ENCODE measurements around the gene CEP170. TPM values are rescaled to one million over a fixed set of nuclear protein-coding genes. Genes with fewer than 3 reads are reported as not detected.

CEP170 gene
- total RNA-seq, 4 donors from 2014 or later: 6.0 to 92.4 (median 13.8) TPM

Small RNA genes lying within 50 kb of the gene (small RNA-seq; reads per million reads assigned to genes)
- gene RNU6-747P: 0 reads per million in 2 donors

Other genes starting within 250 kb of the CEP170 start
- gene SDCCAG8, start 760 bp upstream of the CEP170 start, total RNA-seq: 100 to 1,000 TPM in 1 of 4 donors, 10 to 100 TPM in 3; 30.3 to 131 (median 55.4) TPM

Data from Peyer's patch (tissue), 4 donors.